ENCODE results near the gene NPM1.

Gene NPM1

DNA sequence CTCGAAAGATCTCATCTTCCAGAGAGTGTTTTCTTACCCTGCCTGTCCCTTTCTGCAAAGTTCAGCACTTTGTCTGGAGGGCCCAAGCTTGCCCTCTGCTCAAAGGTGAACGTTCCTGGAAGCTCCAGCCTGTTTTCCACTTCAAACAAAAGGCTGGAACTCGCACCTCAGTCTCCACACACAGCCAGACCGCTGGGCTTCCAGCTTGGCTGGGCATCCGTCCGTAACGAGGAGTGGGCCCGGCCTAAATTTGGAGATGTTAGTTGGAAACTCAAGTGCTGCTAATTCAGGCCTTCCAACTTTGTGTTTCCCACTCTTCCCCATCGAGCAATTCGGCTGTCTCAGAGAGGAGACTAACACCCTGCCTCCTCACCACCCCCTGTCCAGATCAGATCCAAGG lies 66.9 kb downstream of the NPM1 start:
- DNase-seq, result no peak

DNA sequence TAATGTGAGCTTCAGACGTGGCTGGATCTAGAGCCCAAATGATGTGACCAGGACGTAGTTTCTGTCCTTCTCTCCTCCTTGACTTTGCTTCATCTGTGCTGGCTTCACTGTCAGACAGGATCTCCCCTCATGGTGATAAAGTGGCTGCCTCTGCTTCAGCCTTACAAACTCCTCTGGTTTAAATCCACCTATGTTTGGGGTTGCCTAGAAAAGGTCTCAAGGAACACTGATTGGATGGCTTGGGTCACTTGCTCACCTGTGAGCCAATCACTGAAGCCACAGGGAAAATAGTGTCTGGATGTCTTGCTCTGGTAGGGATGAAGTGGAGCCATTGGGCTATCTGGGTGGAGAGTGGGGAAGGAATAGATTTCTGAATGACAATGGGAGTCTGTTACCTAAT lies 67.9 kb downstream of the NPM1 start:
- DNase-seq, result no peak

DNA sequence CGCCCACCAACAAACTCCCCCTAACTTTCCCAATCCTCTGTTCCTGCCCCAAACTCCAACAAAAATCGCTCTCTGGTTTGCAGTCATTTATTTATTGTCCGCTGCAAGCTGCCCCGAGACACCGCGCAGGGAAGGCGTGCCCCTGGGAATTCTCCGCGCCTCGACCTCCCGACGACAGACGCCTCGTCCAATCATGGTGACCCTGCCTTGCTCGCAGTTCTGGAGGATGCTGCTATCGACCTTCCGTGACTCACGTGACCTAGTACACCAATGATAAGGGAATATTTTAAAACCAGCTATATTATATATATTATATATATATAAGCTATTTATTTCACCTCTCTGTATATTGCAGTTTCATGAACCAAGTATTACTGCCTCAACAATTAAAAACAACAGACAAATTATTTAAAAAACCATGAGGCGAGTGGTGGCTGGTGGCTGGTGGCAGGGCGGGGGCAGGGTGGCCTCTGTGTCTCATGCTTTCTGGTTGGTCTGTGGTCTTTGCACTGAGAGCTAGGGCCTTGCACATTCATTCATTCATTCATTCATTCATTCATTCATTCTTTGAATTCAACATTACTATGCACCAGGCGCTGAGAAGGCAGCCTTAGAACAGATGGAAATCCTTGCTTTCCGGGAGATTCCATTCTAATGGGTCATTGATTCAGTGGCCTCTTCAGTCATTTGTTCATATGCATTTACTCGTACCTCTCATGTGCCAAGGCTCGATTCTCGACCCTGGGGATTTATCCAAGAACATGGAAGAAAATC lies 69.7 kb downstream of the NPM1 start:
- DNase-seq, result no peak

DNA sequence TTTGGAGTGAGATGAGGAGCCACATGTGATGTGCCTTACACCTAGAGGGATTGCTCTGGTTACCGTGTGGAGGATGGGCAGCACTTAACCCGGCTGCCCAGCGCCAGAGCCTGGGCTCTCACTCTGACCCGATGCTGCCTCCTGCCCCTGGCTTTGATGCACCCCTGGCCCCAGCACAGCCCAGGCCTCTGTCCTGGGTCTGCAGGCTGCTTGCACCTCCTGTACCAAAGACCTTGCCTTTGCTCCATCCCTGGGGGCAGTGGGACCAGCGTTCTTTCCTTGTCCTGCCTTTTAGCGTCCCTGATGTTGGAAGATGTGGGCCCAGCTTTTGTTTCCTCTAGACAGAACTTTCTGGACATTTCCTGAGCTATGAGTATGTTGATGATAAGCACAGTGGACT lies 72.2 kb downstream of the NPM1 start:
- DNase-seq, result no peak

All from fibroblast of skin of right biceps (primary cell).